Cardiac fibroblast (primary cell): ENCODE results near the gene SLC6A20.

Experiments
- DNase-seq, 2 donors: peaks; one replicate each; pipeline versions ENCODE4 v3.0.0 to v3.0.0-alpha.2; 2010; ENCODE audit warnings: low read depth in 2 of 2
- H3K4me3 ChIP-seq, 2 donors: replicated peaks in 1 of 2; 1 replicate in 1 of 2; 2 replicates in 1 of 2; pipeline ENCODE4 v1.5.1; 2011; ENCODE audit warnings: low read depth in 2 of 2, low read length in 2 of 2, mild to moderate bottlenecking in 2 of 2, moderate library complexity in 1 of 2
- CTCF ChIP-seq: IDR thresholded peaks from one replicate; pipeline ENCODE4 v1.5.1; 2011; ENCODE audit warnings: low read depth, mild to moderate bottlenecking, low read length, inconsistent platforms

SLC6A20 gene

DNA sequence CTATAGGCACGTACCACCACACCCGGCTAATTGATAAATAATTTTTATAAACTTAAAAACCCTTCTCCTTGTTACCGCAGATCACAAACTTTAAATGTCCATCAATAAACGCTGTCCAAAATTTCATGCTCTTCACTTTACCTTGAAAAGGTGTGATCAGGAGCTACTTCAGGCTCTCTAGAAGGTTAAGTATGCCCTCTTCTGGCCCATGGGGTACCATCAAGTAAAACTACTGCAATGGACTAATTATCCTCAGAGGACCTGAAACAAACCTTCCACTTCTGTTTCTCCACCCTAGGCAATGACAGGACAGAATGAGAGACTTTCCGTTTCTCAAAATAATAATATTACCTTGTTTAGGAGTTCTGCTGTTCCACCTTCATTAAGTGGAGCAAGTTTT, 36.4 kb upstream of the SLC6A20 start:
- no peak overlapping the region for H3K4me3 ChIP-seq
- DNase-seq: peak; percentile 33 to 35
- TF ChIP-seq CTCF: no peak

DNA sequence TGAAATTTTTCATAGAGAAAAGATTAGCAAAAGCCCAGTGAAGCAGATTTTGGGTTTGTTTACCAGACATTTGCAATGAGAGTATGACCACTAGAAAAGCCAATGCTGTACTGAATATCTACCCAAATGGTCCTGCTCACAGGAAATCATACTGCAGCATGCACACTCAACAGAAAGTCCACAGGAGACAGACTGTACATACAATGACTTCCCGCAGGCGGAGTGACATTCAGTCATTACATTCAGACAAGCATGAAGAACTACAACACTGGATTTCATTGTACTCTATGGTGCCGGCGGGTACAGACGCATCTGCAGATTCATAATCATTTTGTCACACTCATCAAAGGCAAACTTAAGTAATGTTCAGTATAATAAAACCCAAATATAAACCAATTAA, 33.8 kb upstream of the SLC6A20 start:
- DNase-seq: no peak
- H3K4me3 ChIP-seq: no peak overlapping the region
- no peak for TF ChIP-seq CTCF

DNA sequence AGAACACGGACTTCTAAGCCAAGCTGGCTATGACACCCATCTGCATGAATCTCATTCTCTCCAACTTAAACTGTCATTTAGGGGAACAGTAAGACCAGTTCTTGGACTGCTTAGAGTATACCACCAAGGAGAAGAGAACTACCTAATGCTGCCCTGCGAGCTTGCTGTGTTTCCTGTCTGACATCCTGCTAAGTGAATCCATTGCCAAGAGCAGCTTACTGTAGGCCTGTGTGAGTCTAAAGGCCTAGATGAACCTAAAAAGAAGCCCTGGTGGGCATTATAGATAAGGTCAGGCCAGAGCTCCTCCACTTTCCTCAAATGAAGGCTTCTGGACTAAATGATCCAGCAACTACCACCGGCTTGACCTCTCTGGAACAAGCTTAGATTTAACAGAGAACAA, 30.6 kb upstream of the SLC6A20 start:
- H3K4me3 ChIP-seq: no peak overlapping the region
- DNase-seq: no peak
- TF ChIP-seq CTCF: no peak

- no peak for DNase-seq
- no peak overlapping the region for H3K4me3 ChIP-seq
- no peak for TF ChIP-seq CTCF
Observed at GRCh38 chr3:45826321-45826720, 30.0 kb upstream of the SLC6A20 start.

DNA sequence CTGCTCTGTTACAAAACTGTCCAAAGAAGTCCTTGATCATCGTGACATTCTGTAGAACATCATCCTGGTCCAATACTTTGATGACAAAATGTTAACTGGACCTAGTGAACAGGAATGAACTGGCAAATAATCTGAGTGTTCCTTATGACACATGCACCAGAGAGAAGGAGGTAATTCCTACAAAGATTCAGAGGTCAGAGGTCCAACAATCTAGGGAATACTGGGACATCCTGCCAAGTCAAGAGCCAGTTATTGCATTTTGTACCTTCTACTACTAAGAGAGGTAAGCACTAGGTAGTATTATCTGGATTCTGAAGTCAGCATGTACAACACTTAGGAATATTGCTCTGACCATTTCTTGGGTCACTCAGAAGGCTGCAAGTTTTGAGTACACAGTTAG, 24.8 kb upstream of the SLC6A20 start:
- no peak for TF ChIP-seq CTCF

GRCh38 chr3:45819543-45819942, 23.2 kb upstream of the SLC6A20 start:
- no peak overlapping the region for H3K4me3 ChIP-seq
- DNase-seq: peak in 1 of 2 donors; percentile 41
- no peak for TF ChIP-seq CTCF

More for the DNA sequence above, 24.8 kb upstream of the SLC6A20 start:
- DNase-seq: no peak
- no peak overlapping the region for H3K4me3 ChIP-seq

- no peak overlapping the region for H3K4me3 ChIP-seq
- peak; percentile 90 to 95 for DNase-seq
- no peak for TF ChIP-seq CTCF
Observed at GRCh38 chr3:45817831-45818522, 21.6 kb upstream of the SLC6A20 start.
